GM18951 (cell line): Measurements from ENCODE around the gene ZNF536.

Source experiments
- POLR2A ChIP-seq: IDR thresholded peaks from 4 replicates; pipeline ENCODE4 v1.6.1; 2011; ENCODE audit warnings: mild to moderate bottlenecking; ENCODE audit not compliant: insufficient read length, insufficient read depth; ENCODE audit errors: extremely low read depth
- in situ Hi-C: fragments of 300-500 bp; cut with MboI; formaldehyde crosslinking; loops from one replicate; pipeline ENCODE4 v1.12.0; 2022; ENCODE audit warnings: low sequenced_read_pairs, mixed read lengths, inconsistent platforms; ENCODE audit not compliant: unreplicated experiment

ZNF536 gene

GRCh38 chr19:30577551-30578105 is 205.4 kb downstream of the ZNF536 start:
- in situ Hi-C loops, result no loop called here
- TF ChIP-seq POLR2A, result no peak

DNA sequence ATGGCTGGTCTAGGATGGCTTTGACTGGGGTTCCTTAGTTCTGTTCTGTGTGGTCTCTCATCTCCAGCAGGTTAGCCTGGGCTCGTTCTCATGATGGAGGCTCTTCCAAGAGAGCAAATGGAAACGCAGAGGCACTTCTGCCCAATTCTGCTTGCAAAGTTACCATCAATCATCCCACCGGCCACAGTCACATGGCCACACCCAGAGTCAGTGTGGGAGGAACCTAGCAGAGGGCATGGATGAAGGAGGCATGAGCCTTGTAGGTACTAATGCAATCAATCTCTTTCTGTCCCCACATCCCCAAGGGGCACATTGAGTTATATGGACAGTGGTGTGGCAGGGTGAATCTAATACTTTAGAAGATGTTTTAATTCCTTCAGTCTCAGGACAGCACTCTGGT is 207.2 kb downstream of the ZNF536 start:
- in situ Hi-C loops, result no loop called here
- TF ChIP-seq POLR2A, result no peak

DNA sequence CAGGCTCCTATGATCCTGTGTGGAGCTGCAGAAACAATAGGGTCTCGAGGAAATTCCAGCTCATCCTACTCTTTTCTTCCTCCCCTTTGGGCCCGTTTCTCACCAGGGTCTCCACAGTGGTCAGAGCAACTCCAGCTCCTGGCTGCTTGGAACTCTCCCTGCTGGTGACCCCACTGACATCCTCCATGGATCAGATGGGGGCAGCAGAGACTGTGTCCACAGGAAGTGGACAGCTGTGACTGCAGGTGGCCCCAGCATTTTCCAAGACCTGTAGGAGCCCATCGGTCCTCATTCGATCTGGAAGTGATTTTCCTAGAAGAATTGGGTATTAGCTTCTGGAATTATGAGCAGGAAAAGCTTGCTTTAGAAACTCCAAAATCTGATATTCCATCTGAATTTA is 208.5 kb downstream of the ZNF536 start:
- TF ChIP-seq POLR2A, result no peak

GRCh38 chr19:30584090-30584489 is 211.9 kb downstream of the ZNF536 start:
- in situ Hi-C loops, result no loop called here
- no peak for TF ChIP-seq POLR2A

More for the DNA sequence above, 208.5 kb downstream of the ZNF536 start:
- in situ Hi-C loops, result no loop called here

DNA sequence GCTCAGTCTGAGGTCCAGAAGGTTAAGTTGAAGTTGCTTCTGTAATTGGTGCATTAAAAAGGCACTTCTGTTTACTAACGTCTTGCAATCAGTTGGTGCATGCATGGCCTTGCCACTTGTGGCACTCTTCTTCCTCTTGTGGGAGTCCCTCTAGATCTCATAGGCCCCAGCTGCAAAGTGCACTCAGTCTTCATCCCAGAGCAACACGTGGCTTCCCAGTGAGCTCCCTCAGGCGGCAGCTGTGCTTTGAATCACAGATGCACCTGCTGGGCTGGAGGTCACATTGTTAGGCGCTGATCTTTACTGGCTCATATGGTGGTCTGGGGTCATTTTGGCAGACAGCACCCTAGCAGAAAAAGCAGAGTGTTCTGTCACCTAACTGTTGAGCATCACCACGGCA is 215.7 kb downstream of the ZNF536 start:
- in situ Hi-C loops, result no loop called here
- no peak for TF ChIP-seq POLR2A

GRCh38 chr19:30590596-30591229 is 218.5 kb downstream of the ZNF536 start:
- TF ChIP-seq POLR2A, result no peak
- in situ Hi-C loops, result no loop called here

DNA sequence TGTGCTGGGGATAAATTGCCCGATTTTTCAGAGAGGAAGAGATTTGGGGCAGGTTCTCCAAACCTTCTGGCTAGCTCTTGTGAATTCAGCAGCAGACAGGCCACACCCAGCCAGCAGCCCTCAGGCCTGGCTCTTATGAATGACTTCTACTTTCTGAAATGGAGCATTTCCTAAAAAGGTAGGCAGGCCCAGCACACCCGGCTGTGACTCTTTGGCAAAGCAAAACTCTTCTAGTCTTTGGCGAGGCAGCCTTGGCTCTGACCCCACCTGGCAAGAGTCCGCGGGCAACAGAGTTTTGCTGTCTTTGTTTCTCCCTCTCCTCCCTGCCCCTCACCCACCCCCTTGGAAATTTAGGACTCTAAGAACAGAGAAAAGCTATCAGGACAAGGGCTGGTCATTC is 221.2 kb downstream of the ZNF536 start:
- no peak for TF ChIP-seq POLR2A
- in situ Hi-C loops, result no loop called here

DNA sequence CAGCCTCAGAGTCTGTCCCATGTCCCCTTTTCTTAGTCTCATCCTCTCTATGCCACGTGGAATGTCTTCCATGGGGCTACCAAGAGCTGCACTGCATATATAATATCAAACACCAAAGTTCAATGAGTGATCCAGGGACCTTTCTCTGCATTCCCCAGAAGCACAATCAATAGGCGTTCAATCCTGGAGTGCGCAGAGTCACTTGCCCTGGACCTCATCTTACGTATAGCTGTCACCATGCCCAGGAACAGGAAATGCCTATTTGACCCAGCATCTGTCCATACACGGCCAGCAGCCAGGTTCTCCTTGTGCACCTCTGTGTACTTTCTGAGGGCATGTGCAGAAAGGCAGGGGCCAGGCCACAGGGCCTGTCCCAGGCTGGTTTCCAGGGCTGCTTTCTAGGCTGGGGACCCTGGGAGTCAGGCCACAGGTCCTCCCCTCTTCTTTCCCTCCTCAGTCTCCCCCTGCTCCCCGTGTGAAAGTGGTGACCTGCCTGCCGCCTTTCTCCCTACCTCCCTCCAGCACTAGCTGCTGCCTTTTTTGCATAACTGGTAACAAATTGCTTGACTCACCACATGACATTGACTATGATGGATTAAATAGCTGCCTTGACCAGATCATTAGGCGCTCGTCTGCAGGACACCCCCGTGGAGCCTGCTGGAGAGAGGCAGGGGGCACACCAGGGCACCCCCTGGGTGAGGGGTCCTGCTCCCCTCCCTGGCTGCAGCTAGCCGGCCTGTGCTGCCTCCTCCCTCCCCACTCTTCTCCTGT is 222.0 kb downstream of the ZNF536 start:
- TF ChIP-seq POLR2A, result no peak
- in situ Hi-C loops, result no loop called here

DNA sequence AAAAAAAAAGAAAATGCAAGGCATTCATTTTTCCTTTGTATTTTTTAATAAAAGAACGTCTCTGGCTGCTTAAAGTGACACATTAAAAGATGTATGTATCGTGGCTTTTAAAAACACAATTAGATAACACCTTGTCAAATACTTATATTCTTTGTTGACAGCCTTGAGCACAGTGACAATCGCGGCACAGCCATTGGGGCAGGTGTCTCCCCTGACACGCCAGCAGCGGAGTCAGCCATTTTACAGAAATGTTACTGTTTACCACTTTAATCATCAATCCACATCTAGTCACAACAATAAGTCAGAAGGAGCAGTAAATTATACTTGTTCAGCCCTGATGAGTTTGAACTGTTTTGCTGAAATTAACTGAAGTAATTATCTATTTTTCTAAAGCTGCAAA is 224.1 kb downstream of the ZNF536 start:
- in situ Hi-C loops, result no loop called here
- no peak for TF ChIP-seq POLR2A

DNA sequence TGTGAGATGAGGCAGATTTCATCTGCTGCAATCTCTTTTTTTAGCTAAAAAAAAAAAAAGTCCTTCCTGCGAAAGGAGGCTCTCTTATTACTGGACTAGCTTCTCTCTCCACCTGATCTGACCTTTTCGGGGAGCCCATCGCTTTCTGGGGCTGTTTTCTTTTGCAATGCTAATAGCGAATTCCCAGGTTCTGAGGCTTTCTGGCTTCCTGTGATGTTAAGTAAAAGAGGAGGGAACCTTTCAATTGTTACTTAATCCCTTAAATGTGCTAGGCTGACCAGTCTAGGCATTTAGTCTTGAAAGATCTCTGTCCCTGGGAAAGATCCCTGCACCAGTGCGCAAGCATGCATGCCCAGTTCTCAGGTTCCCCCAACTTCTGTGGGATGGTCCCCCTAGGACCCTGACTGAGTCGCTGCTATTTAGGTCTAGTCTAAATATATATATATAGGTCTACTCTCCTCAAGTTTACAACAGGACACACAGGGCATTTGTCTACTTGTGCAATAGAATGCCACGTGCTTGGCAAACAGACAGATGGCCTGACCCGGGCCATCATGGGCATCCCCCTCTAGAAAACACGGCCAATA is 224.7 kb downstream of the ZNF536 start:
- in situ Hi-C loops, result no loop called here

GRCh38 chr19:30598688-30599087 is 226.5 kb downstream of the ZNF536 start:
- in situ Hi-C loops, result no loop called here
- no peak for TF ChIP-seq POLR2A

More for the DNA sequence above, 224.7 kb downstream of the ZNF536 start:
- TF ChIP-seq POLR2A, result no peak

GRCh38 chr19:30602661-30603350 is 230.6 kb downstream of the ZNF536 start:
- no peak for TF ChIP-seq POLR2A
- in situ Hi-C loops, result no loop called here

GRCh38 chr19:30604657-30605056 is 232.5 kb downstream of the ZNF536 start:
- in situ Hi-C loops, result no loop called here

More at GRCh38 chr19:30604657-30605056, 232.5 kb downstream of the ZNF536 start:
- no peak for TF ChIP-seq POLR2A
